Loucy (cell line): ENCODE results near the gene MARCO.

ENCODE experiments used
- EZH2phosphoT487 ChIP-seq: fragments of 200-600 bp; IDR thresholded peaks from 2 replicates; pipeline ENCODE4 v1.6.1; 2018; ENCODE audit warnings: antibody characterized with exemption, mild to moderate bottlenecking, moderate library complexity, borderline replicate concordance
- TF ChIP-seq, protein P1 (sequence below): fragments of 200-600 bp; sonication (generic); conservative IDR thresholded peaks from 2 replicates; pipeline ENCODE4 v1.5.1; 2014; ENCODE audit warnings: mild to moderate bottlenecking, antibody characterized with exemption, low read length

GRCh38 chr2:118903551-118904479 is 38.2 kb upstream of the MARCO start:
- TF ChIP-seq, protein P1, sequence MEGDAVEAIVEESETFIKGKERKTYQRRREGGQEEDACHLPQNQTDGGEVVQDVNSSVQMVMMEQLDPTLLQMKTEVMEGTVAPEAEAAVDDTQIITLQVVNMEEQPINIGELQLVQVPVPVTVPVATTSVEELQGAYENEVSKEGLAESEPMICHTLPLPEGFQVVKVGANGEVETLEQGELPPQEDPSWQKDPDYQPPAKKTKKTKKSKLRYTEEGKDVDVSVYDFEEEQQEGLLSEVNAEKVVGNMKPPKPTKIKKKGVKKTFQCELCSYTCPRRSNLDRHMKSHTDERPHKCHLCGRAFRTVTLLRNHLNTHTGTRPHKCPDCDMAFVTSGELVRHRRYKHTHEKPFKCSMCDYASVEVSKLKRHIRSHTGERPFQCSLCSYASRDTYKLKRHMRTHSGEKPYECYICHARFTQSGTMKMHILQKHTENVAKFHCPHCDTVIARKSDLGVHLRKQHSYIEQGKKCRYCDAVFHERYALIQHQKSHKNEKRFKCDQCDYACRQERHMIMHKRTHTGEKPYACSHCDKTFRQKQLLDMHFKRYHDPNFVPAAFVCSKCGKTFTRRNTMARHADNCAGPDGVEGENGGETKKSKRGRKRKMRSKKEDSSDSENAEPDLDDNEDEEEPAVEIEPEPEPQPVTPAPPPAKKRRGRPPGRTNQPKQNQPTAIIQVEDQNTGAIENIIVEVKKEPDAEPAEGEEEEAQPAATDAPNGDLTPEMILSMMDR, result no peak
- TF ChIP-seq EZH2phosphoT487, result no peak
